ENCODE measurements around the gene HSH2D. TPM values are rescaled to one million over a fixed set of nuclear protein-coding genes. Genes with fewer than 3 reads are reported as not detected.

Gene HSH2D
- total and polyA plus RNA-seq, 9 donors = 0.20 to 1.3 (median 0.31) TPM

GRCh38 chr19:16160445-16160942 lies 17.0 kb downstream of the HSH2D start:
- intact Hi-C loops (cut with DNase I) = no loop called here
- H3K9me3 ChIP-seq = no peaks in the 10 kb centered on the region
- no peaks in the 10 kb centered on the region for H3K4me1 ChIP-seq (ENCODE audit: insufficient read depth)
- H3K4me3 ChIP-seq = no peak overlapping the region
- no peak for DNase-seq
- no peaks in the 10 kb centered on the region for H3K27me3 ChIP-seq
- H3K36me3 ChIP-seq = no peaks in the 10 kb centered on the region
- no peak for TF ChIP-seq EP300 (IDR thresholded peaks at IDR 0.05)
- no peak for TF ChIP-seq POLR2A (IDR thresholded peaks at IDR 0.05)
- TF ChIP-seq, protein P1, sequence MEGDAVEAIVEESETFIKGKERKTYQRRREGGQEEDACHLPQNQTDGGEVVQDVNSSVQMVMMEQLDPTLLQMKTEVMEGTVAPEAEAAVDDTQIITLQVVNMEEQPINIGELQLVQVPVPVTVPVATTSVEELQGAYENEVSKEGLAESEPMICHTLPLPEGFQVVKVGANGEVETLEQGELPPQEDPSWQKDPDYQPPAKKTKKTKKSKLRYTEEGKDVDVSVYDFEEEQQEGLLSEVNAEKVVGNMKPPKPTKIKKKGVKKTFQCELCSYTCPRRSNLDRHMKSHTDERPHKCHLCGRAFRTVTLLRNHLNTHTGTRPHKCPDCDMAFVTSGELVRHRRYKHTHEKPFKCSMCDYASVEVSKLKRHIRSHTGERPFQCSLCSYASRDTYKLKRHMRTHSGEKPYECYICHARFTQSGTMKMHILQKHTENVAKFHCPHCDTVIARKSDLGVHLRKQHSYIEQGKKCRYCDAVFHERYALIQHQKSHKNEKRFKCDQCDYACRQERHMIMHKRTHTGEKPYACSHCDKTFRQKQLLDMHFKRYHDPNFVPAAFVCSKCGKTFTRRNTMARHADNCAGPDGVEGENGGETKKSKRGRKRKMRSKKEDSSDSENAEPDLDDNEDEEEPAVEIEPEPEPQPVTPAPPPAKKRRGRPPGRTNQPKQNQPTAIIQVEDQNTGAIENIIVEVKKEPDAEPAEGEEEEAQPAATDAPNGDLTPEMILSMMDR (IDR thresholded peaks at IDR 0.05) = no peak
- WGBS, 3 donors = 65 to 68% (median 66%) methylated on average over 6 of the region's 6 CpGs
- H3K27ac ChIP-seq = no peak overlapping the region

GRCh38 chr19:16160943-16161560 lies 17.6 kb downstream of the HSH2D start:
- no peaks in the 10 kb centered on the region for H3K36me3 ChIP-seq
- no peak for DNase-seq
- H3K27ac ChIP-seq = no peak overlapping the region
- no peaks in the 10 kb centered on the region for H3K4me1 ChIP-seq (ENCODE audit: insufficient read depth)
- no peaks in the 10 kb centered on the region for H3K9me3 ChIP-seq
- 55 to 62% (median 61%) methylated on average over 14 of the region's 14 CpGs for WGBS, 3 donors
- no peak overlapping the region for H3K4me3 ChIP-seq
- TF ChIP-seq EP300 (IDR thresholded peaks at IDR 0.05) (no peak), POLR2A (IDR thresholded peaks at IDR 0.05) (no peak)
- TF ChIP-seq, protein P1 (IDR thresholded peaks at IDR 0.05) = no peak
- H3K27me3 ChIP-seq = no peaks in the 10 kb centered on the region
- intact Hi-C loops (cut with DNase I) = no loop called here

DNA sequence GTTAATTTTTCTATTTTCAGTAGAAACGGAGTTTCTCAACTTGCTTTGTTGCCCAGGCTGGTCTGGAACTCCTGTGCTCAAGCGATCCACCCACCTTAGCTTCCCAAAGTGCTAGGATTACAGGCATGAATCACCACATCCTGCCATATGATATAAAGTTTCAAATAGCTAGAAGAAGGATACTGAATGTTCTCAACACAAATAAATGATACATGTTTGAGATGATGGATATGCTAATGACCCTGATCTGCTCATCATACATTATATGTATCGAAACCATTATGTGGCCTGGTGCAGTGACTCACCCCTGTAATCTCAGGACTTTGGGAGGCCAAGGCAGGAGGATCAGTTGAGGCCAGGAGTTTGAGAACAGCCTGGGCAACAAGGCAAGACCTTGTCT lies 18.4 kb downstream of the HSH2D start:
- H3K27ac ChIP-seq = no peak overlapping the region
- H3K4me1 ChIP-seq (ENCODE audit: insufficient read depth) = no peaks in the 10 kb centered on the region
- TF ChIP-seq, protein P1 (IDR thresholded peaks at IDR 0.05) = no peak
- TF ChIP-seq POLR2A (IDR thresholded peaks at IDR 0.05) = no peak
- no peak for TF ChIP-seq EP300 (IDR thresholded peaks at IDR 0.05)
- H3K36me3 ChIP-seq = no peaks in the 10 kb centered on the region
- no peak for DNase-seq
- intact Hi-C loops (cut with DNase I) = no loop called here
- 74 to 91% (median 78%) methylated on average over 3 of the region's 3 CpGs for WGBS, 3 donors
- H3K27me3 ChIP-seq = no peaks in the 10 kb centered on the region
- H3K4me3 ChIP-seq = no peak overlapping the region
- H3K9me3 ChIP-seq = no peaks in the 10 kb centered on the region

DNA sequence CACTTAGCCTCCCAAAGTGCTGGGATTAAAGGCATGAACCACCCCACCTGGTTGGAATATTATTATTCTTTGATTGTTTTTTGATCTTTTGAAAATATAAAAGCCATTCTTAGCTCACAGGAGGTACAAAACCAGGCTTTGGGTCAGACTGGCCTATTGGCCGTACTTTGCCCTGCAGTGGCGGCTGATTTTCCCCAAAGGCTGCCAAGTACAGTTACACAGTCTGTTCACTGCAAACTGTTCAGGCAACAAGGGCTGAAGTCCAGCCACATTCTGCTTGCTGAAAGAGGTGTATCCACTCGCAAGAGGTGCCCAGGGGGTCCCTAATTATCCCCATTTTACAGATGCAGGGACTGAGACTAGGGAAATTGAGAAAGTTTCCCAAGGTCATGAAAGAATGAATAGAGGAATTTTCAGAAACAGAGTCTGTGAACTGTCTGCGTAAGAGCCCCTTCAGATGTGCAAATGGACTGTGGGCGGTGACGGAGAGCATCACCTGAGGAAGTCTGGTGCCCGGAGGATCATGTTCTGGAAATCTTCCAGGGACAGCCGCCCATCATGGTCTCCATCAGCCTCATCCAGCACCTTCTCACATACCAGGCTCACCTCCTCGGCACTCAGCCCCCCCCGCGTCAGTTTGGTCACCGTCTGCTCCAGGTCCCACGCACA lies 20.9 kb downstream of the HSH2D start:
- H3K27ac ChIP-seq = no peak overlapping the region
- no peak overlapping the region for H3K4me3 ChIP-seq
- WGBS, 3 donors = 78 to 85% (median 83%) methylated on average over 13 of the region's 13 CpGs
- no peaks in the 10 kb centered on the region for H3K36me3 ChIP-seq
- no peak for DNase-seq
- H3K9me3 ChIP-seq = no peaks in the 10 kb centered on the region
- intact Hi-C loops (cut with DNase I) = no loop called here
- TF ChIP-seq POLR2A (IDR thresholded peaks at IDR 0.05) = no peak
- TF ChIP-seq, protein P1 (IDR thresholded peaks at IDR 0.05) = no peak
- no peak for TF ChIP-seq EP300 (IDR thresholded peaks at IDR 0.05)
- H3K4me1 ChIP-seq (ENCODE audit: insufficient read depth) = no peaks in the 10 kb centered on the region
- no peaks in the 10 kb centered on the region for H3K27me3 ChIP-seq

Measured in ovary (tissue), 9 donors.